ENCODE measurements around the gene REN. TPM values are rescaled to one million over a fixed set of nuclear protein-coding genes. Genes with fewer than 3 reads are reported as not detected.
A peak's percentile ranks its signal among the peaks of the same experiment; 100 is the strongest.

The REN gene
- total and polyA plus RNA-seq, 2 of the 13 experiments (the other 11 are each of a cell fraction or from before 2014, with no cell fraction given), result not detected

GRCh38 chr1:204150702-204151551 is 15.2 kb downstream of the REN start (continued):
- TF ChIP-seq ZFP62 (CRISPR knock-in tag; IDR thresholded peaks at IDR 0.05) (no peak), PBX2 (CRISPR knock-in tag; IDR thresholded peaks at IDR 0.05) (no peak), STAG1 (CRISPR knock-in tag; IDR thresholded peaks at IDR 0.05) (no peak), SRY (CRISPR knock-in tag; IDR thresholded peaks at IDR 0.05) (no peak), FOXC1 (CRISPR knock-in tag; IDR thresholded peaks at IDR 0.05; ENCODE audit: borderline replicate concordance) (no peak), NFYB (CRISPR knock-in tag; IDR thresholded peaks at IDR 0.05) (no peak), SATB2 (CRISPR knock-in tag; IDR thresholded peaks at IDR 0.05) (no peak), ZNF101 (CRISPR knock-in tag; IDR thresholded peaks at IDR 0.05; ENCODE audit: borderline replicate concordance, low read depth) (no peak), MYNN (CRISPR knock-in tag; IDR thresholded peaks at IDR 0.05; ENCODE audit: low read depth) (peak; percentile 94; the same call in 1 of the 2 replicates), PTBP1 (IDR thresholded peaks at IDR 0.05; ENCODE audit: low read depth, low read length, poor library complexity, severe bottlenecking) (no peak), PRMT3 (CRISPR knock-in tag; IDR thresholded peaks at IDR 0.05; ENCODE audit: borderline replicate concordance, low read depth) (no peak), CCDC6 (CRISPR knock-in tag; IDR thresholded peaks at IDR 0.05) (no peak), ZBTB34 (CRISPR knock-in tag; IDR thresholded peaks at IDR 0.05) (peak; percentile 60; the same call in 1 of the 2 replicates), ZNF296 (CRISPR knock-in tag; conservative IDR thresholded peaks at IDR 0.05) (no peak), EZH2 (conservative IDR thresholded peaks at IDR 0.05; ENCODE audit: low read depth, low read length) (no peak), POLR2G (IDR thresholded peaks at IDR 0.05; ENCODE audit: low read depth, low read length) (no peak), ZBTB46 (CRISPR knock-in tag; IDR thresholded peaks at IDR 0.05; ENCODE audit: borderline replicate concordance) (no peak), ZNF777 (CRISPR knock-in tag; IDR thresholded peaks at IDR 0.05) (no peak), JUNB (CRISPR knock-in tag; IDR thresholded peaks at IDR 0.05; ENCODE audit: borderline replicate concordance) (no peak), ZNF530 (CRISPR knock-in tag; IDR thresholded peaks at IDR 0.05; ENCODE audit: low read depth) (no peak), DR1 (CRISPR knock-in tag; IDR thresholded peaks at IDR 0.05) (no peak)
- TF ChIP-seq, protein P1, sequence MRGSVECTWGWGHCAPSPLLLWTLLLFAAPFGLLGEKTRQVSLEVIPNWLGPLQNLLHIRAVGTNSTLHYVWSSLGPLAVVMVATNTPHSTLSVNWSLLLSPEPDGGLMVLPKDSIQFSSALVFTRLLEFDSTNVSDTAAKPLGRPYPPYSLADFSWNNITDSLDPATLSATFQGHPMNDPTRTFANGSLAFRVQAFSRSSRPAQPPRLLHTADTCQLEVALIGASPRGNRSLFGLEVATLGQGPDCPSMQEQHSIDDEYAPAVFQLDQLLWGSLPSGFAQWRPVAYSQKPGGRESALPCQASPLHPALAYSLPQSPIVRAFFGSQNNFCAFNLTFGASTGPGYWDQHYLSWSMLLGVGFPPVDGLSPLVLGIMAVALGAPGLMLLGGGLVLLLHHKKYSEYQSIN (CRISPR knock-in tag; IDR thresholded peaks at IDR 0.05; ENCODE audit: borderline replicate concordance), result no peak
- TF ChIP-seq, protein P2, sequence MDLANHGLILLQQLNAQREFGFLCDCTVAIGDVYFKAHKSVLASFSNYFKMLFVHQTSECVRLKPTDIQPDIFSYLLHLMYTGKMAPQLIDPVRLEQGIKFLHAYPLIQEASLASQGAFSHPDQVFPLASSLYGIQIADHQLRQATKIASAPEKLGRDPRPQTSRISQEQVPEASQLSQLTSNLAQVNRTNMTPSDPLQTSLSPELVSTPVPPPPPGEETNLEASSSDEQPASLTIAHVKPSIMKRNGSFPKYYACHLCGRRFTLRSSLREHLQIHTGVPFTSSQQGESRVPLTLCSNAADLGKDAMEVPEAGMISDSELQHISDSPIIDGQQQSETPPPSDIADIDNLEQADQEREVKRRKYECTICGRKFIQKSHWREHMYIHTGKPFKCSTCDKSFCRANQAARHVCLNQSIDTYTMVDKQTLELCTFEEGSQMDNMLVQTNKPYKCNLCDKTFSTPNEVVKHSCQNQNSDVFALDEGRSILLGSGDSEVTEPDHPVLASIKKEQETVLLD (CRISPR knock-in tag; IDR thresholded peaks at IDR 0.05; ENCODE audit: low read depth), result no peak

Data from HepG2 (cell line).